Muscle layer of duodenum (tissue), 2 donors: ENCODE measurements around the gene GPR3.

Experiments used
- H3K27ac ChIP-seq: one replicate; pipeline ENCODE4 v1.7.0; 2013; ENCODE audit warnings: mild to moderate bottlenecking, low read length
- H3K27me3 ChIP-seq: one replicate; pipeline ENCODE4 v1.7.0; 2013; ENCODE audit warnings: low read depth, mild to moderate bottlenecking, control low read depth, low read length
- H3K36me3 ChIP-seq, 2 donors: one replicate each; pipeline ENCODE4 v1.7.0; 2013; ENCODE audit warnings: low read length in 2 of 2, control low read depth in 1 of 2, mild to moderate bottlenecking in 1 of 2; ENCODE audit not compliant: insufficient read depth in 2 of 2, control insufficient read depth in 1 of 2
- H3K4me1 ChIP-seq, 2 donors: one replicate each; pipeline ENCODE4 v1.7.0; 2013; ENCODE audit warnings: low read length in 2 of 2, mild to moderate bottlenecking in 2 of 2, control low read depth in 1 of 2, moderate library complexity in 1 of 2; ENCODE audit not compliant: insufficient read depth in 2 of 2, control insufficient read depth in 1 of 2
- H3K4me3 ChIP-seq, 2 donors: one replicate each; pipeline ENCODE4 v1.7.0; 2013; ENCODE audit warnings: low read length in 2 of 2, low read depth in 1 of 2, mild to moderate bottlenecking in 1 of 2
- H3K9me3 ChIP-seq, 2 donors: one replicate each; pipeline ENCODE4 v1.7.0; 2013; ENCODE audit warnings: low read length in 2 of 2, control low read depth in 1 of 2, mild to moderate bottlenecking in 1 of 2; ENCODE audit not compliant: control insufficient read depth in 1 of 2
- donor health status: healthy.

The GPR3 gene

DNA sequence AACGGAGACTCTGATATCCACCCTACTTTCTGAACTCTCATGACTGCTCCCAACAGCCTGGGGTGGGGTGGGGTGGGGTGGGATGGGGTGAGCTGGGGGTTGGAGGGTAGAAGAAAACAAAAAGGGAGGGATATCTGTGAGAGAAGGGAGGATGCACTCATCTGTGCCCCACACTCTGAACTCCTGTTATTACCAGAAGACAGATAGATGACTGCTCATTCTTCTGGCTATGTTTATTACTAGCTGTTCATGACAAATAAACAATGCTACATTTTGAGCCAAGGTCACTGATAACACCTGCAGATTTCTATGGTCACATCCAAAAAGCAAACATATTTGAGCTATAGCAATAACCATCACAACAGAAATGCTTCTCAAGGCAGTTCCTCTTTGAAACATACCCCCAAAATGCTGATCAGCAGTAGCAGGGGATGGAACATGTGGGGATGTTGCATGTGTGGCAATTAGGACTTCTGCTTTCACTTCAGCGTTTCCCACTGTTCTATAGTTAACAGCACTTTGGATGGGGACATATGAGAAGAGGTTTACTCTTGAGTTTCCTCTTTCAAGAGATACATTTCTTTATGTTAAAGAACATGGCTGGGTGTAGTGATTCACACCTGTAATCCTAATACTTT, 43.3 kb downstream of the GPR3 start:
- Histone ChIP-seq H3K4me1 (peaks cover 64 to 72% of the 10 kb centered on the region in 2 donors), H3K27me3 (no peaks in the 10 kb centered on the region), H3K9me3 (no peaks in the 10 kb centered on the region), H3K27ac (peak overlapping the region; percentile 85), H3K4me3 (no peak overlapping the region), H3K36me3 (no peaks in the 10 kb centered on the region)

DNA sequence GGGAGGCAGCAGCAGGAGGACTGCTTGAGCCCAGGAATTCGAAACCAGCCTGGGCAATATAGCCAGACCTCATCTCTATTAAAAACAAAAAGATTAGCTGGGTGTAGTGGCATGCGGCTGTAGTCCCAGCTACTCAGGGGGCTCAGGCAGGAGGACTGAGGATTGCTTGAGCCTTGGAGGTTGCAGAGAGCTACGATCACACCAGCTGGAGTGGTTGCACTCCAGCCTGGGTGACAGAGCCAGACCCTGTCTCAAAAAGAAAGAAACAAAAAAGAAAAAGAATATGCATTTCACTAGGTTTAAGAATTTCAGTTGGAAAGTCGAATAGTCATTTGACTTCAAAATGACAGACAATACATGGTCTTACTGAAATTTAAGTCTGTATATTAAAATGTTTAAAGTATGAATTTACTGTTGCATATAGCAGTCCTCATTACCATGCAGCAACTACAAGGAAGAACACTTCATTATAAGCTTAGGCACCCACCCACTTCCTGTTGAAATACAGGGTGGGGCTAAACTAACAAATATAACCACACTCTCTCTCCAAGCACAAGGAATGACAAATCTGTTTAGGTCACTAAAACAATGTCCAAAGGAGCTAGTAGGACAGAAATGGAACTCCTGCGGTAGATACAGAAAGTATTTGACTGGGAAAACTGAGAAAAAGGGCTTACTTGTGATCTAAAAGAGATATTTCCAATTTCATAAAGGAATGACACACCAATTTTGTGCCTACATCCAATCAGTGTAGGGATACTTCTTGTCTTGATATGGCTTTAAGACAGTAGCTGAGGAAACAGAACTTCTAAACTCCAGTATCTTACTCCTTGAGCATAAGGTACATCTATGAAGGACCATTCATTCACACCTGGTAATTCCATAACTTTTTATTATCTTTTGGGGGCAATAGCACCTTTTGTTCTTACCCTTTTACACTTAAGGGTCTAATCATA, 44.1 kb downstream of the GPR3 start:
- peak overlapping the region; percentile 3 to 48 for H3K4me3 ChIP-seq
- H3K4me1 ChIP-seq = peaks cover 57 to 64% of the 10 kb centered on the region in 2 donors
- H3K27me3 ChIP-seq = no peaks in the 10 kb centered on the region

DNA sequence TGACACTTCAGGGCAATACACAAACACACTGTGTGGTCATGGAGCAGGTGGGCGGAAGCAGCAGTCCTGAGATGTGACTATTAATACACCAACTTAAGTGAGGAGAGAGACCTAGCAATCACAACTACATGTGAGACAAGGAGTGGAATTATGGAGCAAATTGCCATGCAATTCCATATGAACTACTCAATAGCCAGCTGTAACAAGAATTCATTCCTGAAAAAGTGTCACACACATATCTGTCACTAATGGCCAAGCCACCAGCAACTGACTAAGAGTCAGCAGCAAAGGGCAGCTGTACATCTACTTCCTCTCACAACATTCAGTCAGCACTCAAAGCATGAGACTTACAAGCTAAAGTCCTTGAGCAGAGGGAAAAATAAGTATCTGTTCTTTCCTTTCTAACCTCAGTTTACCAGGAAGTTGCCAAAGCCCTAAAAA, 46.2 kb downstream of the GPR3 start:
- Histone ChIP-seq H3K4me3 (no peak overlapping the region), H3K4me1 (peaks cover 48 to 49% of the 10 kb centered on the region in 2 donors), H3K27ac (peak overlapping the region; percentile 85), H3K27me3 (no peaks in the 10 kb centered on the region), H3K36me3 (no peaks in the 10 kb centered on the region), H3K9me3 (no peaks in the 10 kb centered on the region)

More for the DNA sequence above, 44.1 kb downstream of the GPR3 start:
- H3K27ac ChIP-seq = peak overlapping the region; percentile 85
- H3K9me3 ChIP-seq = no peaks in the 10 kb centered on the region
- no peaks in the 10 kb centered on the region for H3K36me3 ChIP-seq

DNA sequence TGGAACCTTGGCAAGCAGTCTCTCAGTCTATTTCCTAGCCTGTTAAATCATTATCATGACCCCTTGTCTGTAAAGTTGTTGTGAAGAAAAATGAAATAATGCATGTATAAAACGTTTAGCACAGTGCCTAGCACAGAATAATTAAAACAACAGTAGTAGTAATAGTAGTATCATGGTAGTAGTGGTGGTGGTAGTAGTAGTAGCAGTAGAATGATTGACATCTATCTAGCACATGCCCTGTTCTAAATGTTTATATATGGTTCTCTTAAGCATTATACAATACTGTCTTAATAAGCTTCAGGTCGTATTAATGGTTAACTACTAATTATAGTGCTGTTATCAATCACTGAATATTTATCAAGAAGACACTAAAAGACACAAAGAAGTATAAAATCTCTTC, 46.7 kb downstream of the GPR3 start:
- Histone ChIP-seq H3K4me1 (peaks cover 44 to 48% of the 10 kb centered on the region in 2 donors), H3K27ac (no peak overlapping the region), H3K36me3 (no peaks in the 10 kb centered on the region), H3K9me3 (no peaks in the 10 kb centered on the region), H3K27me3 (no peaks in the 10 kb centered on the region), H3K4me3 (no peak overlapping the region)

DNA sequence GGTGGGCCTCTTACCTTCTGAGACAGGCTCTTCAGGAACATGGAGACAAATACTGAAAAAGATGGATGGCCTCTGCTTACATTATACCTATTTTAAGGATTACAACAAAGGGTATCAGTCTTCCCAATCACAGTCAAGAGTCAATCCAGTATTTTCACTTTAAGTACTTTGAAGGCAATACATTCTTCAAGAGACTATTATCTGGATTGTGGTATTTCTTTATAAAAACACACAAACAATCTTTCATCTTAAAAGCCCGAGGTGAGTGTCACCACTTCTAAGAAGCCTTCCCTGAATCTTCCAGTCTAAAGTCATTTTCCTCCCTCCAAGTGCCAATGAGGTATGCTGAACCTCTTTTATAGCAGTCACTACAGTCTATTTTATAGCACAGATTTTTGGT, 52.2 kb downstream of the GPR3 start:
- Histone ChIP-seq H3K4me3 (no peak overlapping the region), H3K27me3 (no peaks in the 10 kb centered on the region), H3K9me3 (no peaks in the 10 kb centered on the region), H3K36me3 (peaks cover 0 to 4% of the 10 kb centered on the region in 2 donors), H3K27ac (no peak overlapping the region), H3K4me1 (peaks cover 0 to 38% of the 10 kb centered on the region in 2 donors)
